HepG2 (cell line): ENCODE results near the gene PERCC1.

ENCODE experiments used
- ASH2L ChIP-seq: fragments of 300-600, 200-600 bp; sonication (generic); IDR thresholded peaks from 2 replicates; pipeline ENCODE4 v1.7.0; 2017; ENCODE audit warnings: low read depth, mild to moderate bottlenecking, moderate library complexity, mixed read lengths, low read length; ENCODE audit not compliant: insufficient read length
- BHLHE40 ChIP-seq: IDR thresholded peaks from 2 replicates; pipeline ENCODE4 v1.6.1; 2011; ENCODE audit warnings: low read length, improper control_type of control experiment
- CTCF ChIP-seq: sonication (generic); formaldehyde crosslinking; IDR thresholded peaks from 2 replicates; pipeline ENCODE4 v1.5.0; 2020; ENCODE audit warnings: mild to moderate bottlenecking, missing genetic modification reagents, moderate library complexity
- EP300 ChIP-seq, 3 experiments: sonication (generic) in 1 of 3; formaldehyde crosslinking in 1 of 3; IDR thresholded peaks; 2 replicates each; pipeline versions ENCODE4 v1.5.1 to v1.6.1; 2011 to 2020; ENCODE audit warnings: low read depth in 2 of 3, low read length in 2 of 3, borderline replicate concordance in 1 of 3, improper control_type of control experiment in 1 of 3, mild to moderate bottlenecking in 1 of 3, missing genetic modification reagents in 1 of 3, moderate library complexity in 1 of 3
- FIP1L1 ChIP-seq: fragments of 200-400 bp; formaldehyde crosslinking; IDR thresholded peaks from 2 replicates; pipeline ENCODE4 v1.6.1; 2018; ENCODE audit warnings: low read depth, mild to moderate bottlenecking, low read length, moderate library complexity, borderline replicate concordance; ENCODE audit not compliant: insufficient read depth
- FOXA1 ChIP-seq, 2 experiments: fragments of 450-650 bp in 1 of 2; sonication (generic) in 1 of 2; formaldehyde crosslinking in 1 of 2; IDR thresholded peaks; 2 replicates each; pipeline versions ENCODE4 v1.4.0 to v1.6.1; 2016 to 2020; ENCODE audit warnings: missing genetic modification reagents in 1 of 2
- NFE2 ChIP-seq: sonication (generic); formaldehyde crosslinking; IDR thresholded peaks from 2 replicates; pipeline ENCODE4 v1.4.0; 2020; ENCODE audit warnings: missing genetic modification reagents
- ZBTB7A ChIP-seq: sonication (generic); formaldehyde crosslinking; IDR thresholded peaks from 2 replicates; pipeline ENCODE4 v1.8.0; 2022; ENCODE audit warnings: mild to moderate bottlenecking, missing genetic modification reagents
- ZMYM4 ChIP-seq: sonication (generic); formaldehyde crosslinking; IDR thresholded peaks from 2 replicates; pipeline ENCODE4 v1.8.1; 2023; ENCODE audit warnings: mild to moderate bottlenecking, missing genetic modification reagents
- TF ChIP-seq, protein P1 (sequence below), 2 experiments: sonication (generic) in 1 of 2; formaldehyde crosslinking in 1 of 2; IDR thresholded peaks; 2 replicates each; pipeline versions ENCODE4 v1.5.1 to v1.6.1; 2011 to 2020; ENCODE audit warnings: borderline replicate concordance in 1 of 2, low read depth in 1 of 2, low read length in 1 of 2, mild to moderate bottlenecking in 1 of 2, missing genetic modification reagents in 1 of 2, moderate library complexity in 1 of 2
- TF ChIP-seq, protein P2 (sequence below), 2 experiments: IDR thresholded peaks; 2 replicates each; pipeline ENCODE4 v1.6.1; 2011 to 2012; ENCODE audit warnings: low read length in 2 of 2, borderline replicate concordance in 1 of 2, low read depth in 1 of 2, mild to moderate bottlenecking in 1 of 2, moderate library complexity in 1 of 2
- TF ChIP-seq, protein P3 (sequence below): IDR thresholded peaks from 2 replicates; pipeline ENCODE4 v1.4.0; 2020; ENCODE audit warnings: mild to moderate bottlenecking, missing genetic modification reagents

DNA sequence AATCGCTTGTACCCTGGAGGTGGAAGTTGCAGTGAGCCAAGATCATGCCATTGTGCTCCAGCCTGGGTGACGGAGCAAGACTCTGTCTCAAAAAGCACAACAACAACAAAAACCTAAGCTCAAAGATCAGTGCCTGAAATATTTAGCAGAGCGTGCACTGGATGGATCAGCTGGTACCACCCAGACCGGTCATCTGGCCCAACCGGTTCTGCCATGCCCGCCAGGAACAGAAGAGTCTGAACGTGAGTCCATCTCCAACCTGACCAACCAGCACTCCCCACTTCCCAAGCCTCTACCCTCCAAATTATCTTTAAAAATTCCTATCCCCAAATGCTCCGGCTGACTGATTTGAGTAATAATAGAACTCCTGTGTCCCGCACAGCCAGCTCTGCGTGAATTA, 8.8 kb upstream of the PERCC1 start:
- TF ChIP-seq NFE2 (CRISPR knock-in tag), result no peak
- TF ChIP-seq ASH2L, result no peak
- no peak for TF ChIP-seq CTCF (CRISPR knock-in tag)
- no peak for TF ChIP-seq BHLHE40
- TF ChIP-seq ZBTB7A (CRISPR knock-in tag), result no peak
- TF ChIP-seq, protein P1, sequence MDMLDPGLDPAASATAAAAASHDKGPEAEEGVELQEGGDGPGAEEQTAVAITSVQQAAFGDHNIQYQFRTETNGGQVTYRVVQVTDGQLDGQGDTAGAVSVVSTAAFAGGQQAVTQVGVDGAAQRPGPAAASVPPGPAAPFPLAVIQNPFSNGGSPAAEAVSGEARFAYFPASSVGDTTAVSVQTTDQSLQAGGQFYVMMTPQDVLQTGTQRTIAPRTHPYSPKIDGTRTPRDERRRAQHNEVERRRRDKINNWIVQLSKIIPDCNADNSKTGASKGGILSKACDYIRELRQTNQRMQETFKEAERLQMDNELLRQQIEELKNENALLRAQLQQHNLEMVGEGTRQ (IDR thresholded peaks at IDR 0.05; ENCODE audit: low read depth, low read length), result no peak
- TF ChIP-seq, protein P1 (CRISPR knock-in tag; IDR thresholded peaks at IDR 0.05; ENCODE audit: borderline replicate concordance), result no peak
- TF ChIP-seq, protein P2, sequence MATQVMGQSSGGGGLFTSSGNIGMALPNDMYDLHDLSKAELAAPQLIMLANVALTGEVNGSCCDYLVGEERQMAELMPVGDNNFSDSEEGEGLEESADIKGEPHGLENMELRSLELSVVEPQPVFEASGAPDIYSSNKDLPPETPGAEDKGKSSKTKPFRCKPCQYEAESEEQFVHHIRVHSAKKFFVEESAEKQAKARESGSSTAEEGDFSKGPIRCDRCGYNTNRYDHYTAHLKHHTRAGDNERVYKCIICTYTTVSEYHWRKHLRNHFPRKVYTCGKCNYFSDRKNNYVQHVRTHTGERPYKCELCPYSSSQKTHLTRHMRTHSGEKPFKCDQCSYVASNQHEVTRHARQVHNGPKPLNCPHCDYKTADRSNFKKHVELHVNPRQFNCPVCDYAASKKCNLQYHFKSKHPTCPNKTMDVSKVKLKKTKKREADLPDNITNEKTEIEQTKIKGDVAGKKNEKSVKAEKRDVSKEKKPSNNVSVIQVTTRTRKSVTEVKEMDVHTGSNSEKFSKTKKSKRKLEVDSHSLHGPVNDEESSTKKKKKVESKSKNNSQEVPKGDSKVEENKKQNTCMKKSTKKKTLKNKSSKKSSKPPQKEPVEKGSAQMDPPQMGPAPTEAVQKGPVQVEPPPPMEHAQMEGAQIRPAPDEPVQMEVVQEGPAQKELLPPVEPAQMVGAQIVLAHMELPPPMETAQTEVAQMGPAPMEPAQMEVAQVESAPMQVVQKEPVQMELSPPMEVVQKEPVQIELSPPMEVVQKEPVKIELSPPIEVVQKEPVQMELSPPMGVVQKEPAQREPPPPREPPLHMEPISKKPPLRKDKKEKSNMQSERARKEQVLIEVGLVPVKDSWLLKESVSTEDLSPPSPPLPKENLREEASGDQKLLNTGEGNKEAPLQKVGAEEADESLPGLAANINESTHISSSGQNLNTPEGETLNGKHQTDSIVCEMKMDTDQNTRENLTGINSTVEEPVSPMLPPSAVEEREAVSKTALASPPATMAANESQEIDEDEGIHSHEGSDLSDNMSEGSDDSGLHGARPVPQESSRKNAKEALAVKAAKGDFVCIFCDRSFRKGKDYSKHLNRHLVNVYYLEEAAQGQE (IDR thresholded peaks at IDR 0.05; ENCODE audit: borderline replicate concordance in 1 of 2, low read depth in 1 of 2, low read length in 2 of 2), result no peak
- TF ChIP-seq FOXA1 (IDR thresholded peaks at IDR 0.05), result no peak
- no peak for TF ChIP-seq FOXA1 (CRISPR knock-in tag; IDR thresholded peaks at IDR 0.05)
- TF ChIP-seq ZMYM4, result no peak
- no peak for TF ChIP-seq EP300 (IDR thresholded peaks at IDR 0.05; ENCODE audit: low read depth in 2 of 2, low read length in 2 of 2)
- TF ChIP-seq EP300 (CRISPR knock-in tag; IDR thresholded peaks at IDR 0.05; ENCODE audit: borderline replicate concordance), result no peak
- TF ChIP-seq, protein P3, sequence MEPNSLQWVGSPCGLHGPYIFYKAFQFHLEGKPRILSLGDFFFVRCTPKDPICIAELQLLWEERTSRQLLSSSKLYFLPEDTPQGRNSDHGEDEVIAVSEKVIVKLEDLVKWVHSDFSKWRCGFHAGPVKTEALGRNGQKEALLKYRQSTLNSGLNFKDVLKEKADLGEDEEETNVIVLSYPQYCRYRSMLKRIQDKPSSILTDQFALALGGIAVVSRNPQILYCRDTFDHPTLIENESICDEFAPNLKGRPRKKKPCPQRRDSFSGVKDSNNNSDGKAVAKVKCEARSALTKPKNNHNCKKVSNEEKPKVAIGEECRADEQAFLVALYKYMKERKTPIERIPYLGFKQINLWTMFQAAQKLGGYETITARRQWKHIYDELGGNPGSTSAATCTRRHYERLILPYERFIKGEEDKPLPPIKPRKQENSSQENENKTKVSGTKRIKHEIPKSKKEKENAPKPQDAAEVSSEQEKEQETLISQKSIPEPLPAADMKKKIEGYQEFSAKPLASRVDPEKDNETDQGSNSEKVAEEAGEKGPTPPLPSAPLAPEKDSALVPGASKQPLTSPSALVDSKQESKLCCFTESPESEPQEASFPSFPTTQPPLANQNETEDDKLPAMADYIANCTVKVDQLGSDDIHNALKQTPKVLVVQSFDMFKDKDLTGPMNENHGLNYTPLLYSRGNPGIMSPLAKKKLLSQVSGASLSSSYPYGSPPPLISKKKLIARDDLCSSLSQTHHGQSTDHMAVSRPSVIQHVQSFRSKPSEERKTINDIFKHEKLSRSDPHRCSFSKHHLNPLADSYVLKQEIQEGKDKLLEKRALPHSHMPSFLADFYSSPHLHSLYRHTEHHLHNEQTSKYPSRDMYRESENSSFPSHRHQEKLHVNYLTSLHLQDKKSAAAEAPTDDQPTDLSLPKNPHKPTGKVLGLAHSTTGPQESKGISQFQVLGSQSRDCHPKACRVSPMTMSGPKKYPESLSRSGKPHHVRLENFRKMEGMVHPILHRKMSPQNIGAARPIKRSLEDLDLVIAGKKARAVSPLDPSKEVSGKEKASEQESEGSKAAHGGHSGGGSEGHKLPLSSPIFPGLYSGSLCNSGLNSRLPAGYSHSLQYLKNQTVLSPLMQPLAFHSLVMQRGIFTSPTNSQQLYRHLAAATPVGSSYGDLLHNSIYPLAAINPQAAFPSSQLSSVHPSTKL (CRISPR knock-in tag), result no peak
- TF ChIP-seq FIP1L1, result no peak
